Chondrocyte (in vitro differentiated cells): Measurements from ENCODE around the gene FAM83F. TPM values are rescaled to one million over a fixed set of nuclear protein-coding genes. Genes with fewer than 3 reads are reported as not detected.

Source experiments
- DNase-seq: peaks from one replicate; pipeline ENCODE4 v3.0.0; 2021; ENCODE audit warnings: mixed read lengths, low spot score
- H3K27ac Mint-ChIP-seq: one replicate; pipeline ENCODE4 v1.8.0; 2021; ENCODE audit warnings: mild to moderate bottlenecking, moderate library complexity, mixed read lengths; ENCODE audit not compliant: unreplicated experiment
- H3K27me3 Mint-ChIP-seq: 2 replicates; pipeline ENCODE4 v1.8.0; 2021; ENCODE audit warnings: low read depth, mixed read lengths
- H3K36me3 Mint-ChIP-seq: 2 replicates; pipeline ENCODE4 v1.8.0; 2021; ENCODE audit warnings: low read depth, mixed read lengths
- H3K4me1 Mint-ChIP-seq: 2 replicates; pipeline ENCODE4 v1.8.0; 2021; ENCODE audit warnings: low read depth, mild to moderate bottlenecking, mixed read lengths
- H3K4me3 Mint-ChIP-seq: one replicate; pipeline ENCODE4 v1.8.0; 2021; ENCODE audit warnings: mild to moderate bottlenecking, moderate library complexity, mixed read lengths; ENCODE audit not compliant: unreplicated experiment
- H3K9me3 Mint-ChIP-seq: 2 replicates; pipeline ENCODE4 v1.8.0; 2021; ENCODE audit warnings: low read depth, mixed read lengths
- total RNA-seq: library from RNA; stranded (reverse); gene quantifications from 3 replicates; pipeline ENCODE4 v1.2.1, GENCODE V29; 2021
- TF ChIP-seq, protein P1 (sequence below): fragments of 200-600 bp; sonication (generic); IDR thresholded peaks from 2 replicates; pipeline ENCODE4 v1.5.0; 2021; ENCODE audit warnings: antibody characterized with exemption, mild to moderate bottlenecking, moderate library complexity

Gene FAM83F
- total RNA-seq, 1 donor from 2014 or later: 0.22 TPM

DNA sequence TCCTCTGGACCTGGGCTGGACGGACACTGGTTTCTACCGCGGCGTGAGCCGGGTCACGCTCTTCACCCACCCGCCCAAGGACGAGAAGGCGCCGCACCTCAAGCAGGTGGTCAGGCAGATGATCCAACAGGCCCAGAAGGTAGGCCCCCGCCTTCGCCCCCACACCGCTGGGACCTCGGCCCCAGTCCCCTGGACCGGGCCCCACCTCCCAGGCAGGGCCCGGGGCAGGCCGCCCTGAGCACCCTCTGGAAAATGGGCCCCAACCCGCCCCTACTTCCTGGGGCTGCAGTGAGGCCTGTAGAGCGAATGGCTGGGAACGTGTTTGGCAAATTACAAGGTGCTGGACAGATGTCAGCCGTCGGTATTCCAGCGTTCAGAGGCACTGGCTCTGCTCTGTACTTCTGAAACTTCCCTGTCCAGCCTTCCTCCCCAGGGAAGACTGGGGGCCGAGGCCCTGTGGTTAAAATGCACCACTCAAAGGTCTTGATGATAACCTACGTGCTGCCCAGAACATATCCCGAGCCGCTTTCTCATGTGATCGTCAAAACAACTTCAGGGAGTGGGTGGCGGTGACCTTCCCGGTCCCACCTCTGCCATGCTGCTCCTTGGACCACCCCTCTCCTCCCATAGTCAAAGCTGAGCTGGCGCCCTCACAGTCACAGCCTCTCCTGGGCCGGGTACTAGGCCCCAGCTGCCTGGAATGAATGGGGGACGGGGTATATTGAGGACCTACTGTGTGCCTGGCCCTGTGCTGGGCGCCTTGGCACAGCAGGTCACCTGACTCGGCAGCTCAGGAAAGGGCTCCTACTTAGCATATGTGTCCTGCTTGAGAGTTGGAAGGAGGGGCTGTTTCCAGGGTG lies 869 bp downstream of the FAM83F start:
- no peak for DNase-seq
- H3K27ac Mint-ChIP-seq: no peak overlapping the region
- peaks cover 2% of the 10 kb centered on the region for H3K27me3 Mint-ChIP-seq
- H3K36me3 Mint-ChIP-seq: no peaks in the 10 kb centered on the region
- H3K9me3 Mint-ChIP-seq: no peaks in the 10 kb centered on the region
- H3K4me1 Mint-ChIP-seq: peaks cover 25% of the 10 kb centered on the region
- TF ChIP-seq, protein P1, sequence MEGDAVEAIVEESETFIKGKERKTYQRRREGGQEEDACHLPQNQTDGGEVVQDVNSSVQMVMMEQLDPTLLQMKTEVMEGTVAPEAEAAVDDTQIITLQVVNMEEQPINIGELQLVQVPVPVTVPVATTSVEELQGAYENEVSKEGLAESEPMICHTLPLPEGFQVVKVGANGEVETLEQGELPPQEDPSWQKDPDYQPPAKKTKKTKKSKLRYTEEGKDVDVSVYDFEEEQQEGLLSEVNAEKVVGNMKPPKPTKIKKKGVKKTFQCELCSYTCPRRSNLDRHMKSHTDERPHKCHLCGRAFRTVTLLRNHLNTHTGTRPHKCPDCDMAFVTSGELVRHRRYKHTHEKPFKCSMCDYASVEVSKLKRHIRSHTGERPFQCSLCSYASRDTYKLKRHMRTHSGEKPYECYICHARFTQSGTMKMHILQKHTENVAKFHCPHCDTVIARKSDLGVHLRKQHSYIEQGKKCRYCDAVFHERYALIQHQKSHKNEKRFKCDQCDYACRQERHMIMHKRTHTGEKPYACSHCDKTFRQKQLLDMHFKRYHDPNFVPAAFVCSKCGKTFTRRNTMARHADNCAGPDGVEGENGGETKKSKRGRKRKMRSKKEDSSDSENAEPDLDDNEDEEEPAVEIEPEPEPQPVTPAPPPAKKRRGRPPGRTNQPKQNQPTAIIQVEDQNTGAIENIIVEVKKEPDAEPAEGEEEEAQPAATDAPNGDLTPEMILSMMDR: no peak
- H3K4me3 Mint-ChIP-seq: no peak overlapping the region

DNA sequence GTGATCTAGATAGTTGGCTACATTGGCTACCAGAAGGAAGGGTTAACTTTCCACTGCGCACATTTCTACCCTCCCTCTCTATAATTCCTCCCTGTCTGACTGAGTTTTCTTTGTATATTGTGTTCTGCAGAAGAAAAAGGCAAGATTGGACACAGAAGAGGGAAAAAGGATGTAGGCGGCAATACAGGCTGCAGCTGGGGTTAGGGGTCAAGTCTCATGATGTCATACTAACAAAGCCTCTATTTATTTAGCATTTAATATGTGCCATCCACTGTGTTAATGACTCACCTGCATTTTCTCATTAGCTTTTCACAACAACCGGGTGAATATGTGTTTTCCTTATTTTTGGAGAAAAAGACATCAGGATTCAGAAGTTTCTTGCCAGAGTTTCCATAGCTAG lies 2.0 kb downstream of the FAM83F start:
- H3K27ac Mint-ChIP-seq: no peak overlapping the region

DNA sequence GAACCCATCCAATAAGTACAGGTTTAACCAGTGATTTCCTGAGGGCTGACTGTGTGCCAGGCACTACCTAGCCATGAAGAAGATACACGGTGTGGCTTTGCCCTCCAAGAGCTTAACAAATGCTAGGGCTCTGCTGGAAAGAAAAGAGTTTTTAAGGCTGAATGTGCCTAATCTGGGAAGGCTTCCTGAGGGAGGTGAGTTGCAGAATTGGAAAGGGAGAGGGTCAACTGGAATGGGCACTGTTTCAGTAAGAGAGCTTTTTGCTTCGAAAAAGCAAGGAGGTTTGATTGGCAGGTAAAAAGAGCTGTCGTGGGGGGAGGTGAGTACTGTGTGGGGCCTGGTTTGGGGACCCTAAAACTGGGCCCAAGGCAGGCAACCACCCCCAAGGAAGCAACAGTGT lies 2.7 kb downstream of the FAM83F start:
- H3K4me3 Mint-ChIP-seq: no peak overlapping the region
- peaks cover 2% of the 10 kb centered on the region for H3K27me3 Mint-ChIP-seq
- no peak for DNase-seq
- H3K9me3 Mint-ChIP-seq: no peaks in the 10 kb centered on the region
- H3K36me3 Mint-ChIP-seq: no peaks in the 10 kb centered on the region
- TF ChIP-seq, protein P1: no peak
- H3K4me1 Mint-ChIP-seq: peaks cover 25% of the 10 kb centered on the region
- no peak overlapping the region for H3K27ac Mint-ChIP-seq

More for the DNA sequence above, 2.0 kb downstream of the FAM83F start:
- Mint-ChIP-seq H3K4me1 (peaks cover 25% of the 10 kb centered on the region), H3K9me3 (no peaks in the 10 kb centered on the region), H3K27me3 (peaks cover 2% of the 10 kb centered on the region), H3K36me3 (no peaks in the 10 kb centered on the region), H3K4me3 (no peak overlapping the region)
- no peak for DNase-seq
- TF ChIP-seq, protein P1: no peak

DNA sequence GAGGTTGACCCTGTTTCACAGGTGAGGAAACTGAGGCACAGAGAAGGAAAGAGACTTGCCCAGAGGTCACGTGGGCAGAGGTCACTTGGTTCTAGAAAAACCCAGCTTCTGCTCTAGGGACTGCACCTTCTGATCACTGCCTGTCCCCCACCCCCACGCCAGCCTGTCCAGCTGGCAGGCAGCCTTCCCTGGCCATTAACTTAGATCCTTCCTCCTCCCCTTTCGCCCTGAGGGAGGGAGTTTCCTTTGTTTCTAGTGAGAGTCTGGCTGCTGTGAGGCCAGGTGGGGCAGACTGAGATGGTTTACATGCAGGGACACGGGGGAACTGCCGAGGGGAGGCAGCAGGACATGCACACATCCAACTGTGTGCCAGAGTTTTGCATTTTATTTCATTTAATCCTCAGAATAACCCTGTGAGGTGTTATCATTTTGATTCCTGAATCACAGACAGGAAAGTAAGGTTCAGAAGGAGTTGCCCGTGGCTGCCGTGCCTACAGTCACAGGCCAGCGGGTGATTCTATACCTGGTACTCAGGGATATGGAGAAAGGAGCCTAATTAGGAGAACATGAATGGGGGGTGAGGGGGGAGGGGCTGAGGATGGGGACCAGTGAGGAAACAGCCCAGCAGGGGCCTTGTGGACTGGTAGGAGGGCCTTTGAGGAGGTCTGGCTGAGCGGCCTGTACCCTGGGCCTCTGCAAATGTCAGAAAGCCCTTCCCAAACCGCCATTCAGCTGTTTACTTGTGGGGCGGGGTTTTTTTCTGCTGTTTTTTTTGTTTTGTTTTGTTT lies 3.4 kb downstream of the FAM83F start:
- no peak for DNase-seq
- Mint-ChIP-seq H3K4me1 (peaks cover 25% of the 10 kb centered on the region), H3K4me3 (no peak overlapping the region), H3K27me3 (peaks cover 2% of the 10 kb centered on the region), H3K36me3 (no peaks in the 10 kb centered on the region), H3K9me3 (no peaks in the 10 kb centered on the region), H3K27ac (no peak overlapping the region)
- TF ChIP-seq, protein P1: no peak

DNA sequence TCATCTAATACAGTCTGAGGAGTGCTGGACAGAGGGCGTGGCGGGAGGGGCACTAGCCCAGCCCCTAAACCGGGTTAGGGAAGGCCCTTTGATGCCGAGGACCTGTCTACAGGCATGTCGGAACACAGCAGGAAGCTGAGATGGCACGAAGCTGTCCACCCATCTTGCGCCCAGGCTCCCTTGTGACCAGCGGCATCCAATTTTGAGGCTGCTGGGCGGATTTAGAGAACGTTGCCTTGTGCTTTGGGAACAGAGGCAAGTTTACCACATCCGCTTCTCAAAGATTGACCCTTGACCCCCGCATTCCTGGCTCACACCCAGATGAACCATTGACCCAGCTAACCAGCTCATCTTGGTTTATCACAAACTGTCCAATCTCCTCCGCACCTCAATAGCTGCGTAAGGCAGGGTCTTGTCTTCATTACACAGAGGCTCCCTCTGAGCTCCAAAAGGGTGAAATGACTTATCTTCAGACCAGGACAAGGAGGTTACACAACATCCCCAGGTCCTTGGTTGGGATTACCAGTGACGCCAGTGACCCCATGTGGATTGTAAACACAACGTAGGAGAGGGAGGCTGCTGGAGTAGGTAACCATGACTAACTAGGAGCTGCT lies 4.5 kb downstream of the FAM83F start:
- H3K9me3 Mint-ChIP-seq: no peaks in the 10 kb centered on the region
- DNase-seq: no peak
- TF ChIP-seq, protein P1: no peak
- H3K36me3 Mint-ChIP-seq: no peaks in the 10 kb centered on the region
- no peak overlapping the region for H3K27ac Mint-ChIP-seq
- no peak overlapping the region for H3K4me3 Mint-ChIP-seq
- H3K4me1 Mint-ChIP-seq: peaks cover 19% of the 10 kb centered on the region
- H3K27me3 Mint-ChIP-seq: peaks cover 2% of the 10 kb centered on the region
